ENCODE measurements around the gene ZNF410. TPM values are rescaled to one million over a fixed set of nuclear protein-coding genes. Genes with fewer than 3 reads are reported as not detected.

ZNF410 gene
- polyA plus RNA-seq, 1 donor from 2014 or later, result 73.7 TPM

- no peak overlapping the region for H3K4me2 ChIP-seq (ENCODE audit: low read length)
- no peak overlapping the region for H3K4me3 ChIP-seq (ENCODE audit: low read length)
- TF ChIP-seq EZH2 (IDR thresholded peaks at IDR 0.05; ENCODE audit: borderline replicate concordance, insufficient read depth, low read length, poor library complexity, severe bottlenecking) (no peak), POLR2AphosphoS5 (IDR thresholded peaks at IDR 0.05) (no peak), TAF1 (IDR thresholded peaks at IDR 0.05; ENCODE audit: low read depth) (no peak), MXI1 (conservative IDR thresholded peaks at IDR 0.05; ENCODE audit: poor library complexity, severe bottlenecking) (no peak), RAD21 (conservative IDR thresholded peaks at IDR 0.05) (no peak), EP300 (conservative IDR thresholded peaks at IDR 0.05; ENCODE audit: poor library complexity, severe bottlenecking) (no peak), REST (IDR thresholded peaks at IDR 0.05; ENCODE audit: borderline replicate concordance) (no peak), SMC3 (conservative IDR thresholded peaks at IDR 0.05; ENCODE audit: poor library complexity) (no peak)
- TF ChIP-seq, protein P1, sequence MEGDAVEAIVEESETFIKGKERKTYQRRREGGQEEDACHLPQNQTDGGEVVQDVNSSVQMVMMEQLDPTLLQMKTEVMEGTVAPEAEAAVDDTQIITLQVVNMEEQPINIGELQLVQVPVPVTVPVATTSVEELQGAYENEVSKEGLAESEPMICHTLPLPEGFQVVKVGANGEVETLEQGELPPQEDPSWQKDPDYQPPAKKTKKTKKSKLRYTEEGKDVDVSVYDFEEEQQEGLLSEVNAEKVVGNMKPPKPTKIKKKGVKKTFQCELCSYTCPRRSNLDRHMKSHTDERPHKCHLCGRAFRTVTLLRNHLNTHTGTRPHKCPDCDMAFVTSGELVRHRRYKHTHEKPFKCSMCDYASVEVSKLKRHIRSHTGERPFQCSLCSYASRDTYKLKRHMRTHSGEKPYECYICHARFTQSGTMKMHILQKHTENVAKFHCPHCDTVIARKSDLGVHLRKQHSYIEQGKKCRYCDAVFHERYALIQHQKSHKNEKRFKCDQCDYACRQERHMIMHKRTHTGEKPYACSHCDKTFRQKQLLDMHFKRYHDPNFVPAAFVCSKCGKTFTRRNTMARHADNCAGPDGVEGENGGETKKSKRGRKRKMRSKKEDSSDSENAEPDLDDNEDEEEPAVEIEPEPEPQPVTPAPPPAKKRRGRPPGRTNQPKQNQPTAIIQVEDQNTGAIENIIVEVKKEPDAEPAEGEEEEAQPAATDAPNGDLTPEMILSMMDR (IDR thresholded peaks at IDR 0.05; ENCODE audit: poor library complexity, severe bottlenecking), result no peak
- H4K20me1 ChIP-seq (ENCODE audit: insufficient read depth), result no peaks in the 10 kb centered on the region
- no peaks in the 10 kb centered on the region for H3K36me3 ChIP-seq (ENCODE audit: insufficient read depth, low read length)
- H3F3A ChIP-seq (ENCODE audit: insufficient read depth, low read length, poor library complexity, severe bottlenecking), result no peaks in the 10 kb centered on the region
- no peaks in the 10 kb centered on the region for H3K9me2 ChIP-seq (ENCODE audit: insufficient read depth, low read length)
- H3K27ac ChIP-seq (ENCODE audit: low read length), result no peak overlapping the region
- no peaks in the 10 kb centered on the region for H3K79me2 ChIP-seq (replicated peaks; ENCODE audit: insufficient read depth, low read length)
- H3K9ac ChIP-seq (ENCODE audit: low read length), result no peak overlapping the region
- H3K9me3 ChIP-seq (ENCODE audit: low read length), result no peaks in the 10 kb centered on the region
- no peaks in the 10 kb centered on the region for H3K27me3 ChIP-seq (ENCODE audit: insufficient read depth, low read depth, low read length)
- no peak overlapping the region for H2AFZ ChIP-seq (ENCODE audit: low read depth, low read length)
Measured at GRCh38 chr14:73879027-73879426, 7.6 kb upstream of the ZNF410 start.

DNA sequence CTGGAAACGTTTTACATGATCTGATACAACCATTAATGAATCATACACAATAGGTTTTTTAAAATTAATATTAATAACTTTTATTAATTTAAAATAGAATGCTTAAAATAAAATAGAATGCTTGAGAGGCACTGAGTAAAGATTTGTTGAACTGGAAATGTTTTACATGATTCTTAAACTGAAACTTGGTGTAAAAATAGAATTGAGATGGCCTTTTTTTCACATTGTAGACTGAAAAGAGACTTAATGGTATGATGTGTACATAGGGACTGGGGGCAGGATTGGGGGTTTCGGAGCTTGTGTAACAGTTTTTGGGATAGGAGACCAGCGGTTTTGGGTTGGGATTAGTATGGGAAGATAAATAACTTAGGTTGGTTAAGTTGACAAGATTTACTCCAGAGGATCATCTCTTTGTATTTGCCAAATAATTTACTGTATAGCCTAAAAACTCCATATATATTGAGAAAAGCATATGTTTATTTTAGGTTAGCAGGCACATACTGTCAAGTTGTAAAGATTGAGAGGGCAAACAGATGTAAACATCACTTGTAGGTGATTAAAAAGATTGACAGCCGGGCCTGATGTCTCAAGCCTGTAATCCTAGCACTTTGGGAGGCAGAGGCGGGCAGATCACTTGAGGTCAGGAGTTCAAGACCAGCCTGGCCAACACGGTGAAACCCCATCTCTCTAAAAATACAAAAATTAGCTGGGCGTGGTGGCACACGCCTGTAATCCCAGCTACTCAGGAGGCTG, 2.0 kb upstream of the ZNF410 start:
- H2AFZ ChIP-seq (ENCODE audit: low read depth, low read length), result no peak overlapping the region
- H3K27ac ChIP-seq (ENCODE audit: low read length), result no peak overlapping the region
- H3F3A ChIP-seq (ENCODE audit: insufficient read depth, low read length, poor library complexity, severe bottlenecking), result peaks cover 6% of the 10 kb centered on the region
- no peaks in the 10 kb centered on the region for H3K27me3 ChIP-seq (ENCODE audit: insufficient read depth, low read depth, low read length)
- no peak overlapping the region for H3K4me2 ChIP-seq (ENCODE audit: low read length)
- no peaks in the 10 kb centered on the region for H3K9me3 ChIP-seq (ENCODE audit: low read length)
- TF ChIP-seq REST (IDR thresholded peaks at IDR 0.05; ENCODE audit: borderline replicate concordance), result no peak
- TF ChIP-seq SMC3 (conservative IDR thresholded peaks at IDR 0.05; ENCODE audit: poor library complexity), result no peak
- TF ChIP-seq POLR2AphosphoS5 (IDR thresholded peaks at IDR 0.05), result no peak
- no peak for TF ChIP-seq MXI1 (conservative IDR thresholded peaks at IDR 0.05; ENCODE audit: poor library complexity, severe bottlenecking)
- no peak for TF ChIP-seq RAD21 (conservative IDR thresholded peaks at IDR 0.05)
- no peak for TF ChIP-seq TAF1 (IDR thresholded peaks at IDR 0.05; ENCODE audit: low read depth)
- TF ChIP-seq, protein P1 (IDR thresholded peaks at IDR 0.05; ENCODE audit: poor library complexity, severe bottlenecking), result no peak
- TF ChIP-seq EZH2 (IDR thresholded peaks at IDR 0.05; ENCODE audit: borderline replicate concordance, insufficient read depth, low read length, poor library complexity, severe bottlenecking), result no peak
- TF ChIP-seq EP300 (conservative IDR thresholded peaks at IDR 0.05; ENCODE audit: poor library complexity, severe bottlenecking), result no peak
- H3K79me2 ChIP-seq (replicated peaks; ENCODE audit: insufficient read depth, low read length), result peaks cover 32% of the 10 kb centered on the region
- no peaks in the 10 kb centered on the region for H3K36me3 ChIP-seq (ENCODE audit: insufficient read depth, low read length)
- no peak overlapping the region for H3K9ac ChIP-seq (ENCODE audit: low read length)
- H3K9me2 ChIP-seq (ENCODE audit: insufficient read depth, low read length), result no peaks in the 10 kb centered on the region
- H4K20me1 ChIP-seq (ENCODE audit: insufficient read depth), result no peaks in the 10 kb centered on the region
- no peak overlapping the region for H3K4me3 ChIP-seq (ENCODE audit: low read length)

Measured in neural cell (in vitro differentiated cells).